IMR-90 (cell line): Measurements from ENCODE around the gene ZYG11B. TPM values are rescaled to one million over a fixed set of nuclear protein-coding genes. Genes with fewer than 3 reads are reported as not detected.

ENCODE experiments used
- ATAC-seq: fragments of 200-7000 bp; cut with Tn5 transposase; 2 replicates; pipeline ENCODE4 v1.9.1; 2020; ENCODE audit warnings: low read depth, mild to moderate bottlenecking, moderate library complexity
- BruUV-seq: library from RNA; stranded (reverse); fragments of 400-500 nt; replicated peaks from 2 replicates; lab custom pipeline; 2021; lab: Mats Ljungman, UMichigan
- CTCF ChIA-PET: fragments of 300-600 bp; formaldehyde crosslinking; extraction: SDS; loops from one replicate; lab custom pipeline; 2021; ENCODE audit warnings: antibody characterized with exemption; lab: Yijun Ruan, JAX
- POLR2A ChIA-PET: fragments of 300-600 bp; sonication (Branson Sonifier 250); formaldehyde crosslinking; loops from one replicate; lab custom pipeline; 2022; ENCODE audit warnings: antibody characterized with exemption; ENCODE audit not compliant: unreplicated experiment; lab: Charles Lee
- DNase-seq: peaks from one replicate; pipeline ENCODE4 v3.0.0; 2013
- H2AFZ ChIP-seq: replicated peaks from 2 replicates; pipeline ENCODE3; 2013; ENCODE audit warnings: low read length, mild to moderate bottlenecking; ENCODE audit not compliant: poor library complexity
- H2AK5ac ChIP-seq: 2 replicates; pipeline ENCODE4 v1.6.1; 2013; ENCODE audit warnings: low read depth, low read length, inconsistent platforms
- H2AK9ac ChIP-seq: replicated peaks from 2 replicates; pipeline ENCODE3; 2013; ENCODE audit warnings: mild to moderate bottlenecking, low read depth, low read length, moderate library complexity; ENCODE audit not compliant: poor library complexity
- H2BK120ac ChIP-seq: 2 replicates; pipeline ENCODE4 v1.6.1; 2013; ENCODE audit warnings: low read depth, low read length, inconsistent platforms
- H2BK15ac ChIP-seq: 3 replicates; pipeline ENCODE4 v1.6.1; 2013; ENCODE audit warnings: low read depth, low read length, inconsistent platforms
- H2BK20ac ChIP-seq: 2 replicates; pipeline ENCODE4 v1.6.1; 2013; ENCODE audit warnings: low read depth, mild to moderate bottlenecking, inconsistent platforms, low read length, moderate library complexity
- H2BK5ac ChIP-seq: 2 replicates; pipeline ENCODE4 v1.6.1; 2013; ENCODE audit warnings: mild to moderate bottlenecking, low read depth, low read length, inconsistent platforms; ENCODE audit not compliant: poor library complexity, severe bottlenecking
- H3K14ac ChIP-seq: replicated peaks from 2 replicates; pipeline ENCODE4 v1.6.1; 2013; ENCODE audit warnings: low read depth, low read length, inconsistent platforms
- H3K18ac ChIP-seq: 2 replicates; pipeline ENCODE4 v1.6.1; 2013; ENCODE audit warnings: low read depth, low read length, control low read depth
- H3K23ac ChIP-seq: 2 replicates; pipeline ENCODE4 v1.6.1; 2013; ENCODE audit warnings: low read depth, low read length, inconsistent platforms
- H3K27ac ChIP-seq: 2 replicates; pipeline ENCODE4 v1.5.1; 2013; ENCODE audit warnings: mild to moderate bottlenecking, control low read depth, low read length; ENCODE audit not compliant: insufficient read depth
- H3K27me3 ChIP-seq: 2 replicates; pipeline ENCODE4 v1.6.1; 2013; ENCODE audit warnings: low read length; ENCODE audit not compliant: control insufficient read depth, insufficient read depth
- H3K36me3 ChIP-seq: 2 replicates; pipeline ENCODE4 v1.6.1; 2013; ENCODE audit warnings: low read length, mixed read lengths; ENCODE audit not compliant: control insufficient read depth, insufficient read depth
- H3K4ac ChIP-seq: 2 replicates; pipeline ENCODE4 v1.6.1; 2013; ENCODE audit warnings: low read depth, low read length, inconsistent platforms
- H3K4me1 ChIP-seq: 2 replicates; pipeline ENCODE4 v1.6.1; 2013; ENCODE audit warnings: low read length, mixed read lengths; ENCODE audit not compliant: control insufficient read depth, insufficient read depth
- H3K4me2 ChIP-seq: 2 replicates; pipeline ENCODE4 v1.6.1; 2013; ENCODE audit warnings: low read depth, mild to moderate bottlenecking, control low read depth, low read length, moderate library complexity
- H3K4me3 ChIP-seq: 2 replicates; pipeline ENCODE4 v1.5.1; 2013; ENCODE audit warnings: low read depth, mild to moderate bottlenecking, control low read depth, low read length, moderate library complexity; ENCODE audit not compliant: insufficient read depth
- H3K56ac ChIP-seq: 2 replicates; pipeline ENCODE4 v1.6.1; 2013; ENCODE audit warnings: low read length, inconsistent platforms; ENCODE audit not compliant: insufficient read depth; ENCODE audit errors: extremely low read depth
- H3K79me1 ChIP-seq, 2 experiments: 2 replicates each; pipeline ENCODE4 v1.6.1; 2013; ENCODE audit warnings: low read length in 2 of 2, inconsistent platforms in 1 of 2, low read depth in 1 of 2
- H3K9ac ChIP-seq: 2 replicates; pipeline ENCODE4 v1.6.1; 2013; ENCODE audit warnings: low read depth, low read length, control low read depth
- H3K9me1 ChIP-seq: 2 replicates; pipeline ENCODE4 v1.6.1; 2013; ENCODE audit warnings: low read length, inconsistent platforms; ENCODE audit not compliant: insufficient read depth
- H3K9me3 ChIP-seq: 2 replicates; pipeline ENCODE4 v1.6.1; 2013; ENCODE audit warnings: low read length; ENCODE audit not compliant: control insufficient read depth, insufficient read depth
- H4K20me1 ChIP-seq: 2 replicates; pipeline ENCODE4 v1.6.1; 2013; ENCODE audit warnings: low read length, inconsistent platforms; ENCODE audit not compliant: insufficient read depth
- H4K5ac ChIP-seq: 2 replicates; pipeline ENCODE4 v1.6.1; 2013; ENCODE audit warnings: mild to moderate bottlenecking, low read depth, low read length, control low read depth
- H4K8ac ChIP-seq, 2 experiments: 2 replicates each; pipeline ENCODE4 v1.6.1; 2013; ENCODE audit warnings: low read depth in 2 of 2, low read length in 2 of 2, control low read depth in 1 of 2, inconsistent platforms in 1 of 2
- H4K91ac ChIP-seq: 2 replicates; pipeline ENCODE4 v1.6.1; 2013; ENCODE audit warnings: low read depth, low read length, inconsistent platforms; ENCODE audit not compliant: insufficient read depth
- BHLHE40 ChIP-seq: fragments of 150-350 bp; IDR thresholded peaks from 2 replicates; pipeline ENCODE4 v1.6.1; 2016; ENCODE audit warnings: mild to moderate bottlenecking, low read depth, low read length
- WGBS, 2 experiments: methylation state at CpG; one replicate each; pipeline versions ENCODE4 v1.1.5 to v1.1.7; 2013; ENCODE audit warnings: missing lambda C conversion rate in 2 of 2; ENCODE audit not compliant: insufficient read length in 1 of 2; ENCODE audit errors: extremely low coverage in 2 of 2; 5-methylcytosine and 5-hydroxymethylcytosine counted together
- dilution Hi-C: fragments of 300-500 bp; cut with HindIII; formaldehyde crosslinking; loops from one replicate; pipeline ENCODE4 v1.14.3; 2018; ENCODE audit warnings: low sequenced_read_pairs; ENCODE audit not compliant: unreplicated experiment
- in situ Hi-C: fragments of 300-500 bp; cut with MboI; formaldehyde crosslinking; loops from 3 replicates; pipeline ENCODE4 v1.14.3; 2019; ENCODE audit warnings: low sequenced_read_pairs, inconsistent platforms, mixed read lengths
- intact Hi-C: fragments of 100-400 bp; cut with micrococcal nuclease; formaldehyde crosslinking; loops from 2 replicates; pipeline ENCODE4 v1.10.0; 2022
- polyA plus RNA-seq, 3 experiments: library from polyadenylated mRNA; depleted of rRNA; stranded (reverse); fragments of >200 nt; gene quantifications; 2 replicates each; pipeline ENCODE4 v1.2.3, GENCODE V29; 2012; ENCODE audit warnings: low replicate concordance in 1 of 3
- total RNA-seq: library from RNA; depleted of rRNA; stranded (reverse); fragments of >200 nt; gene quantifications from 2 replicates; pipeline ENCODE4 v1.2.3, GENCODE V29; 2012

The ZYG11B gene
- total and polyA plus RNA-seq, 2 of the 4 experiments (the other 2 are of a cell fraction) = 8.1 to 55.2 TPM

DNA sequence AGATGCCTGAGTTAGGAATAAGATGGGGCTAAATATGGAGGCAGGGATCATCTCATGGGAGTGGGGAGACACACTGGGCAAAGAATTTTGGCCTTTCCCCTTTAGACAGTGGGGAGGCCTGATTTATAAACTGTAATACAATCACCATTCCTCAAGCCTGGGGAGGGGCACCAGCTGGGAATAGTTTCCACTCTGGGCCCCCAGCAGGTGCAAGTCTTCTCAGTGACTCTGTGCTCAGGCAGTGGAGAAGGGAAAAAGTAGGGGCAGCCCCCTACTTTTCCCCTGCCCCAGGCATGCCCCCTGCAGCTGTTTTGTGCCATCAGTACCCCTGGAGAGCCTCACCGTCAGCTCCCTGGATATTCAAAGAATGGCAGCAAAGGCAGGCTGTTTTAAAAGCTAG, 47.2 kb upstream of the ZYG11B start:
- Histone ChIP-seq H3K4me3 (no peak overlapping the region), H3K36me3 (no peaks in the 10 kb centered on the region), H3K4me1 (peaks cover 5% of the 10 kb centered on the region; the same call in 1 of the 2 replicates), H3K9me1 (no peaks in the 10 kb centered on the region), H2AK9ac (no peak overlapping the region), H4K5ac (no peak overlapping the region), H4K8ac (no peak overlapping the region), H2BK15ac (no peak overlapping the region), H2BK120ac (no peak overlapping the region), H3K27me3 (no peaks in the 10 kb centered on the region), H3K14ac (no peak overlapping the region), H3K79me1 (no peaks in the 10 kb centered on the region), H2AFZ (no peak overlapping the region), H3K56ac (no peak overlapping the region), H2BK5ac (no peak overlapping the region), H3K23ac (no peak overlapping the region), H3K9ac (no peak overlapping the region), H4K20me1 (no peaks in the 10 kb centered on the region), H3K9me3 (no peaks in the 10 kb centered on the region), H3K4me2 (no peak overlapping the region), H4K91ac (no peak overlapping the region), H2BK20ac (no peak overlapping the region), H2AK5ac (no peak overlapping the region), H3K27ac (no peak overlapping the region), H3K4ac (no peak overlapping the region), H3K18ac (no peak overlapping the region)
- ChIA-PET POLR2A (no interaction called here), CTCF (no interaction called here)
- WGBS, 2 experiments = no CpG with 5 or more reads among the region's 1 CpG
- no peak for DNase-seq
- no peak for TF ChIP-seq BHLHE40
- dilution Hi-C loops (no loop called here), in situ Hi-C loops (no loop called here), intact Hi-C loops (no loop called here)
- no peak for ATAC-seq
- no TSS peak for BruUV-seq
